Measurements from ENCODE around the gene ASPA.

ASPA gene

GRCh38 chr17:3535253-3535995 is 59.6 kb downstream of the ASPA start:
- no peak for DNase-seq

- no peak for DNase-seq
Measured at GRCh38 chr17:3536716-3537115, 60.9 kb downstream of the ASPA start.

- DNase-seq: no peak
Measured at GRCh38 chr17:3539881-3540540, 64.2 kb downstream of the ASPA start.

- DNase-seq: no peak
Measured at GRCh38 chr17:3542410-3543088, 66.8 kb downstream of the ASPA start.

- DNase-seq: no peak
Measured at GRCh38 chr17:3543453-3543852, 67.7 kb downstream of the ASPA start.

- DNase-seq: no peak
Measured at GRCh38 chr17:3544365-3544764, 68.6 kb downstream of the ASPA start.

GRCh38 chr17:3545151-3545550 is 69.4 kb downstream of the ASPA start:
- no peak for DNase-seq

GRCh38 chr17:3546521-3546920 is 70.7 kb downstream of the ASPA start:
- DNase-seq: no peak

- no peak for DNase-seq
Measured at GRCh38 chr17:3546997-3547396, 71.2 kb downstream of the ASPA start.

- DNase-seq: no peak
Measured at GRCh38 chr17:3547628-3548027, 71.8 kb downstream of the ASPA start.

- no peak for DNase-seq
Measured at GRCh38 chr17:3549610-3550162, 73.9 kb downstream of the ASPA start.

- no peak for DNase-seq
Measured at GRCh38 chr17:3551189-3551588, 75.4 kb downstream of the ASPA start.

GRCh38 chr17:3552916-3553315 is 77.1 kb downstream of the ASPA start:
- no peak for DNase-seq
